Measurements from ENCODE around the gene ISCA1.

The ISCA1 gene

GRCh38 chr9:86217076-86217755 is 65.1 kb downstream of the ISCA1 start:
- no peak for TF ChIP-seq BACH2 (CRISPR knock-in tag; IDR thresholded peaks at IDR 0.05; ENCODE audit: borderline replicate concordance)
- TF ChIP-seq ZNF565 (CRISPR knock-in tag; conservative IDR thresholded peaks at IDR 0.05; ENCODE audit: low read depth), result no peak
- no peak for TF ChIP-seq CSRNP3 (CRISPR knock-in tag; IDR thresholded peaks at IDR 0.05)
- ATAC-seq, result no peak

All from SK-N-SH treated with all-trans-retinoic acid at 6 μM for 48 hours (cell line).